ENCODE results near the gene SLCO1B1.

GRCh38 chr12:21190016-21190415 lies 59.0 kb downstream of the SLCO1B1 start:
- TF ChIP-seq, protein P1, sequence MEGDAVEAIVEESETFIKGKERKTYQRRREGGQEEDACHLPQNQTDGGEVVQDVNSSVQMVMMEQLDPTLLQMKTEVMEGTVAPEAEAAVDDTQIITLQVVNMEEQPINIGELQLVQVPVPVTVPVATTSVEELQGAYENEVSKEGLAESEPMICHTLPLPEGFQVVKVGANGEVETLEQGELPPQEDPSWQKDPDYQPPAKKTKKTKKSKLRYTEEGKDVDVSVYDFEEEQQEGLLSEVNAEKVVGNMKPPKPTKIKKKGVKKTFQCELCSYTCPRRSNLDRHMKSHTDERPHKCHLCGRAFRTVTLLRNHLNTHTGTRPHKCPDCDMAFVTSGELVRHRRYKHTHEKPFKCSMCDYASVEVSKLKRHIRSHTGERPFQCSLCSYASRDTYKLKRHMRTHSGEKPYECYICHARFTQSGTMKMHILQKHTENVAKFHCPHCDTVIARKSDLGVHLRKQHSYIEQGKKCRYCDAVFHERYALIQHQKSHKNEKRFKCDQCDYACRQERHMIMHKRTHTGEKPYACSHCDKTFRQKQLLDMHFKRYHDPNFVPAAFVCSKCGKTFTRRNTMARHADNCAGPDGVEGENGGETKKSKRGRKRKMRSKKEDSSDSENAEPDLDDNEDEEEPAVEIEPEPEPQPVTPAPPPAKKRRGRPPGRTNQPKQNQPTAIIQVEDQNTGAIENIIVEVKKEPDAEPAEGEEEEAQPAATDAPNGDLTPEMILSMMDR (IDR thresholded peaks at IDR 0.05 in 4 of 5, conservative IDR thresholded peaks at IDR 0.05 in 1 of 5), result no peak
- no peak for TF ChIP-seq POLR2A (IDR thresholded peaks at IDR 0.05)

Measured in gastrocnemius medialis (tissue), 4 donors.